GM10248 (cell line): ENCODE data around the gene HPX.
"Not testable (repeated sequence)": the region's sequence is repeated elsewhere in the genome, so short reads cannot be mapped to it uniquely, and the experiment has no call there.

Experiments
- CTCF ChIA-PET: fragments of 300-600 bp; sonication (Branson Sonifier 250); formaldehyde crosslinking; extraction: SDS; loops from one replicate; lab custom pipeline; 2021; ENCODE audit warnings: antibody characterized with exemption; lab: Yijun Ruan, JAX
- POLR2A ChIA-PET: fragments of 350-650 bp; sonication (Branson Sonifier 250); formaldehyde crosslinking; extraction: SDS; loops from one replicate; lab custom pipeline; 2020; ENCODE audit warnings: antibody characterized with exemption; lab: Yijun Ruan, JAX
- DNase-seq: peaks from one replicate; pipeline ENCODE4 v3.0.0; 2012; ENCODE audit errors: extremely low spot score
- CTCF ChIP-seq: IDR thresholded peaks from 2 replicates; pipeline ENCODE4 v1.5.1; 2012; ENCODE audit warnings: mild to moderate bottlenecking, low read depth; ENCODE audit errors: extremely low read depth, missing control alignments, control extremely low read depth

The HPX gene

GRCh38 chr11:6393989-6394670, 46.7 kb downstream of the HPX start:
- TF ChIP-seq CTCF, result no peak
- POLR2A ChIA-PET, result no interaction called here
- CTCF ChIA-PET, result interaction anchor here (0.9 kb wide), 1 partner anchor 15 kb away, joined by 4 read pairs; no protein-coding TSS in a partner anchor
- DNase-seq, result no peak

GRCh38 chr11:6392251-6392650, 48.5 kb downstream of the HPX start:
- POLR2A ChIA-PET, DNase-seq: not testable (repeated sequence)
- CTCF ChIA-PET, result interaction anchor here (0.9 to 1.8 kb wide), 7 partner anchors 9 to 51 kb away, joined by 3 to 7 read pairs (median 3); no protein-coding TSS in a partner anchor

- DNase-seq, result no peak
- CTCF ChIA-PET, result interaction anchor here (1.2 to 2.0 kb wide), 6 partner anchors 11 to 140 kb away, joined by 3 to 35 read pairs (median 8); no protein-coding TSS in a partner anchor
- POLR2A ChIA-PET, result interaction anchor here (0.6 kb wide), 1 partner anchor 95 kb away, joined by 3 read pairs; no protein-coding TSS in a partner anchor
- TF ChIP-seq CTCF, result no peak
These were observed 49.2 kb downstream of the HPX start for GRCh38 chr11:6391537-6392134.

DNA sequence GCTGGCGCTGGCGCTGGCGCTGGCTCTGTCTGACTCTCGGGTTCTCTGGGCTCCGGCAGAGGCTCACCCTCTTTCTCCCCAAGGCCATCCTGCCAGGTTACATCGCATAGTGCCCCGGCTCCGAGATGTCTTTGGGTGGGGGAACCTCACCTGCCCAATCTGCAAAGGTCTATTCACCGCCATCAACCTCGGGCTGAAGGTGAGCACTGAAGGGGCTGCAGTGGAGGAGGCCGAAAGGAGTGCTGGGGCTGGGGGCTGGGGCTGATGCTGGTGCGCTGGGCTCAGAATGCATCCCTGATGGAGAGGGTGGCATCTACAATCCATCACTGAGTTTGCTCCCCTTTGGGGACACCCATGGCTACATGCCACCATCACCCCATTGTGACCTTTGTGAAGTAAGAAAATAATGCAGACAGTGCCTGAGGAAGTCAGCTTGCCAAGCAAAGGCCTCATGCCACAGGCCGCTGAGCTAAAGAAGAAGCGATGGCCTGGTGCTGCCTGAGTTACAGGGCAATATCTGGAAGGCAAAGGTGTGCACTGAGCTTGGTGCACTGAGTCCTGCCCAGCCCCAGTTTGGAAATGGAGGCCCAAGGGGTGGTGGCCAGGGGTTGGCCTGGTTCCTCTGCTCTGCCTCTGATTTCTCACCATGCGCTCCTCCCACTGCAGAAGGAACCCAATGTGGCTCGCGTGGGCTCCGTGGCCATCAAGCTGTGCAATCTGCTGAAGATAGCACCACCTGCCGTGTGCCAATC, 49.9 kb downstream of the HPX start:
- no peak for TF ChIP-seq CTCF
- POLR2A ChIA-PET, result interaction anchor here (0.6 to 1.0 kb wide), 2 partner anchors 12 to 96 kb away, joined by 3 to 10 read pairs; no protein-coding TSS in a partner anchor
- DNase-seq, result no peak
- CTCF ChIA-PET, result interaction anchor here (1.0 to 2.0 kb wide), 6 partner anchors 10 to 140 kb away, joined by 3 to 35 read pairs (median 9); no protein-coding TSS in a partner anchor

- TF ChIP-seq CTCF, result no peak
- peak; percentile 97 for DNase-seq
- CTCF ChIA-PET, result interaction anchor here (0.8 to 2.0 kb wide), 13 partner anchors 9 to 141 kb away, joined by 3 to 35 read pairs (median 4); no protein-coding TSS in a partner anchor
- POLR2A ChIA-PET, result interaction anchor here (0.7 to 1.0 kb wide), 3 partner anchors 11 to 1664 kb away, joined by 3 to 10 read pairs (median 5); no protein-coding TSS in a partner anchor
These were observed 50.7 kb downstream of the HPX start, which contains the start of gene SMPD1 for GRCh38 chr11:6389905-6390717. TSS of gene SMPD1 (plus strand) at chr11:6390474. CDS start at chr11:6390599, 125 bp downstream.

GRCh38 chr11:6388748-6389147, 52.0 kb downstream of the HPX start:
- no peak for TF ChIP-seq CTCF
- ChIA-PET CTCF (interaction anchor here (1.1 to 3.8 kb wide), 10 partner anchors 10 to 294 kb away, joined by 3 to 39 read pairs (median 4); partner anchors contain the start of gene MRPL17), POLR2A (no interaction called here)
- DNase-seq, result no peak
